Central memory CD4-positive, alpha-beta T cell (primary cell): Measurements from ENCODE around the gene PAK5.

Source experiments
- DNase-seq: peaks from one replicate; pipeline ENCODE4 v3.0.0; 2022

Gene PAK5

GRCh38 chr20:9615766-9616454 lies 223.0 kb downstream of the PAK5 start:
- DNase-seq: no peak

GRCh38 chr20:9615118-9615517 lies 223.8 kb downstream of the PAK5 start:
- DNase-seq: no peak

GRCh38 chr20:9613871-9614270 lies 225.0 kb downstream of the PAK5 start:
- DNase-seq: no peak

- DNase-seq: no peak
Observed at GRCh38 chr20:9611921-9612320, 227.0 kb downstream of the PAK5 start.

GRCh38 chr20:9610665-9611064 lies 228.2 kb downstream of the PAK5 start:
- DNase-seq: no peak

- DNase-seq: no peak
Observed at GRCh38 chr20:9609887-9610502, 228.9 kb downstream of the PAK5 start.

GRCh38 chr20:9608639-9609340 lies 230.1 kb downstream of the PAK5 start:
- DNase-seq: no peak

- no peak for DNase-seq
Observed at GRCh38 chr20:9602847-9603183, 236.1 kb downstream of the PAK5 start.

GRCh38 chr20:9600562-9600961 lies 238.3 kb downstream of the PAK5 start:
- no peak for DNase-seq

GRCh38 chr20:9597547-9597946 lies 241.3 kb downstream of the PAK5 start:
- DNase-seq: no peak

GRCh38 chr20:9595763-9596162 lies 243.1 kb downstream of the PAK5 start:
- no peak for DNase-seq

- DNase-seq: no peak
Observed at GRCh38 chr20:9594284-9594875, 244.5 kb downstream of the PAK5 start.

GRCh38 chr20:9592419-9592818 lies 246.5 kb downstream of the PAK5 start:
- no peak for DNase-seq

GRCh38 chr20:9591080-9591479 lies 247.8 kb downstream of the PAK5 start:
- no peak for DNase-seq

- DNase-seq: no peak
Observed at GRCh38 chr20:9590189-9590588, 248.7 kb downstream of the PAK5 start.

GRCh38 chr20:9588706-9589105 lies 250.2 kb downstream of the PAK5 start:
- DNase-seq: no peak

GRCh38 chr20:9583151-9583550 lies 255.7 kb downstream of the PAK5 start:
- DNase-seq: no peak

GRCh38 chr20:9582137-9582536 lies 256.7 kb downstream of the PAK5 start:
- DNase-seq: no peak

GRCh38 chr20:9581509-9581908 lies 257.4 kb downstream of the PAK5 start:
- no peak for DNase-seq

GRCh38 chr20:9578594-9578993 lies 260.3 kb downstream of the PAK5 start:
- DNase-seq: no peak

GRCh38 chr20:9577397-9577796 lies 261.5 kb downstream of the PAK5 start:
- no peak for DNase-seq

GRCh38 chr20:9576695-9577094 lies 262.2 kb downstream of the PAK5 start:
- DNase-seq: no peak

GRCh38 chr20:9575836-9576235 lies 263.0 kb downstream of the PAK5 start:
- no peak for DNase-seq

- DNase-seq: no peak
Observed at GRCh38 chr20:9574776-9575175, 264.1 kb downstream of the PAK5 start.
